Measurements from ENCODE around the gene CERK.

DNA sequence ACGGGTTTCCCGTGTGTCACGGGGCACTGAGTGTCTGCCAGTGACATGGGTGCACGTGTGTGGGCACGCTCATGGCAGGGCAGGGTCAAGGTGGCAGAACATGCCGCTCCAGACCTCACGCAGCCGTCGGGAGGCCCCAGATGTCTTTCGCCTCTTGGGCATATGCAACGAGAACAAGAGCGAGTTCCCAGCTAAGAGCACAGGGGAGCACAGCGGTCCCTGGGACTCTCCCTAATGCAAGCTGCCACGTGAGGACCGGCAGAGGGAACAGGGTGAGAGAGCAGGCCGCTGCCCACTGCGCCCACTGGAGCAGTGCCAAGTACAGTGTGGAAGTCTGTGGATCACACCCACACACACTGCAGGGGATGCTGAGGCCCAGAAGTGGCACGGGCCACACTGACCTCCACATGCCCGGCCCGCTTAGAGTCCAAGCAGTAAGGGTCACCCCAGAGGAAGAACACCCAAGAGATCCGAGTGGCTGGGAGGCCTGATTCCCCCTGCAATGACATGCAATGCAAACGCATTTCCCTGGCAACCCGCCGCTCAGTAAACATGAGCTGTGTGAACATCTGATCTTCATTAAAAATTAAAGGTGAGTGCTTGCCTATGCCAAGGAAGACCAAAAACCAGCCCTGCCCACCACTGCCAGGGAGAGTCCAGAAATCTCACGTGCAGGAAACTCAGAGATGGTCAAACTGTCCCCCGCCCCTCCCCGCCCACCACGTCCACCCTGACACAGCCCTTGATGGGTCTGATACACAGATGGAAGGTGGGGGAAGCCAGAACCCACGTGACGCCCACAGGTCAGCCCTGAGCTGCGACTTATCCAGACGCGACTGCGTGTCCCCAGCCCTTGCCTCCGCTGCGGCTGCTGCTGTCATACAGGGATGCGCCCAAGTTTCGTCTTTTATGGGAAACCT is 11.7 kb downstream of the CERK start:
- TF ChIP-seq CTCF (conservative IDR thresholded peaks at IDR 0.05), result no peak
- TF ChIP-seq EZH2 (IDR thresholded peaks at IDR 0.05; ENCODE audit: low read depth), result no peak

All from PC-9 (cell line).